ENCODE results near the gene GABRB3.

Gene GABRB3

GRCh38 chr15:26670116-26670515, 102.8 kb downstream of the GABRB3 start:
- no peak for DNase-seq

GRCh38 chr15:26667222-26667988, 105.5 kb downstream of the GABRB3 start:
- no peak for DNase-seq

DNA sequence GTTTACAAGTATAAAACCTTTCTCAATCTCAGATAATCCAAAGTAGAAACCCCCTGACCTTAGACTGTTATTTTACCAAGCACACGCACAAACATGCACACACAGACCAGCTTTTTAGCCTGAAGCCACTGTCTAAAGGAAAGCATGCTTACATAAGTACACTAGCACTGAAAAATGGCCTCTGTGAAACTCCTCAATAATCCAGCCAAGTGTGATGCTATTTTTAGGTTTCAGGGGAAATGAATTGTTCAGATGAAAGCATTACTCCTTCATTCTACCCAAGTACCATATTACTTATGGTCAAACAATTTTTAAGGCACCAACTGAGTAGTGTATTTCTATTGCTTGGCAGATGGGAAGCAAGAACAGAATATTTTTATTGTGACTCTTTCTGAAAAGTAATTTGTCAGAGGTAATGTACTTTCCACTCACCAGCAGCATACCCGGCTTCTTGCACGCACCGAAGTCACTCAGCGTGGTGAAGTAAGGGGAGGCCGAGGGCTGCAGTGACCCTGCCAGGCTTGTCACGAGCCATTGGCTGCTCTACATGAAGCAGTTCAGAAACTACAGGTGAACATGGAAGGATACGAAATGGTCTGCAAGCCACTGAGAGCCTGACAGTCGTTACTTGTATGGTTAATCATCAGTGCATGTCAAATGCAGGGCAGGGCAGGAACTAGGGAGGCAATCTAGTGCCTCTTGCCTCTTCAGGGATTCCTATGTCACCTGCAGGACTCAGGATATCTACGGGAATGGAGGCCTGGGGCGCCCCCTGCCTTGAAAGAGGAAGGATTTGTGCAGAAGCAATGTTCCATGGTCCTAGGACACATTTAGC, 106.7 kb downstream of the GABRB3 start:
- no peak for DNase-seq

DNA sequence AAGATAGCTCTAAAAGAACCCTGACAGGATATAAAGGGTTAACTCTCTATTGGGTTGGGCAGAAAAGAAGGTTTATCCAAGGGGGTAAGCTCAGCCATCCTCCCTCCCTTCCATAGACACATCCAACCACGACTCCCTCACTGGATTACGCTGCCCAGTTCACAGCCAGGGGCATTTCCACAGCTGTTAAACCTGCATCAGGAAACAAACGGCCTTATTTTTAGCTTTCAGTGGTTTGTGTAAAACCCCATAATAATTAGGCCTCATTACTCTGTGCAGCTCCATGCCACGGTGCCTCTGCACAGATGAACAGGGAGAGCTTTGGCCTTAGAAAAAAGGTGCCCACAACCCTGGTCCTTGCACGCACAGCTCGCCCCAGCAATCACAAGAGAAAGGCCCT, 110.6 kb downstream of the GABRB3 start:
- DNase-seq, result no peak

DNA sequence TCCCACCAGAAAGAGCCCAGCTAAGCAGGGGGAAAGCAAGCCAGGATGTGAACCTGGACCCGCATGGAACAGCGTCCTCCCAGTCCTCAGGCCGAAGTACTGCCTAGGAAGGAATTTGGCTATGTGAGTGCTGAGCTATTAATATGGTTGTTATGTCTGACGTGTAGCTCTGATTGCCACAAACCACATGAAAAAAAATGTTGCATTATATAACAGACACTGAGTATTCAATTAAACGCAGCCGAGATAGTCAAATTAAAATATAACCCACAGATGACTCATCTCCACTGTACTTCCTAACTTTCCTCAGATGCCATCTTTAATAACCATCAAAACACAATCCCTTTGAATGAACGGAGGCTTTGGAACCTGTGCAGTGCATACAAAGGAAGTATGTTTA, 111.1 kb downstream of the GABRB3 start:
- no peak for DNase-seq

GRCh38 chr15:26661107-26661506, 111.8 kb downstream of the GABRB3 start:
- DNase-seq, result no peak

DNA sequence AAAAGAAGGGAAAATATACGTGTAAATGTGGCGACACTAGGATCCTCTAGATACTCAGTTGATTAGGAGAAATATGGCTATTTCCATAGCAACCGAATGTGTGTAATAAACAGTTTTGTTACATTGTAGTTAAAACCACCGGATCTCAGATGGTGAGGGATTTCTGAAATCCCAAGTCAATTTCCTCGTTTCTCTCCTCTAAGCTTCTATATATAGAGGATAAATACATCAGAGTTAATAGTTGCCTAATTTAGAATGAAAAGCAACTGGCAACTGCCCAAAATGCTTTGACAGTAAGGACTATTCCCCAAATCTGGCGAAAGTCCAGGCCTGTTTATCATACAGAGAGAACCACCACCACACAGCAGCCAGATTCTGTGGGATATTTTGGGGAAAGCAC, 112.6 kb downstream of the GABRB3 start:
- no peak for DNase-seq

- DNase-seq, result no peak
These were observed 114.6 kb downstream of the GABRB3 start for GRCh38 chr15:26658290-26658689.

DNA sequence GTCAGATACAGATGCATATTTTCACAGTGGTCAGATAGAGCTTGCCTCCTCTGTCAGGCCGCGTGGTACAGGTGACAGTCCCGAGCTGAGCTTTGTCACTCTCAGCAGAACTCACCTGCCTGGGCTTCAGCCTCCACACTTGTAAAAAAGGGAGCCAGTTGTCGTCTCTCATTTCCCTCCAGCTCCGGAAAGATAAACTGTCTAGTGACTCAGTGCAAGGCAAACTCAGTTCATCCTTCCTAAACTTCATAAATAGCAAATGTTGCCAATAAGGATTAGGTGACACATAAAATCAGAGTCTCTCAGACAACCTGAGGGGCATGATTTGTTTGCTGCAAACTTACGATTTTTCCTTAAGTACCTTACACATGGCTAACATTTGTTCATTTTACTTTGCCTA, 116.8 kb downstream of the GABRB3 start:
- no peak for DNase-seq

DNA sequence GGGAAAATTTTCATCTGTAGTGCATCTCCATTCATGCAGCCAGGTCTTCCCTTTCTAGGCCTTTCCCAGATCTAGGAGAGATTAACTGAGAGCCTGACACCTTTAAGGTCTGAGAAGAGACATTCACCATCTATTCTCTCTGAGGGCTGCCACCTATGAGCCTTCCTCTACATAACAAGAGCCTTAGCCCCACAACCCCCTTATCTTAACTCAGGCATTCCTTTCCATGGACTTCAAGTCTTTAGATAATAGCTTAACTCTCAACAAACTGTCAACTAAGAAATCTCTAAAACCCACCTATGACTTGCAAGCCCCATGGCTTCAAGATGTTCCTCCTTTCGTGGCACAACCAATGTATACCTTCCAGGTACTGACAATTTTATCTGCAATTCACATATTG, 121.0 kb downstream of the GABRB3 start:
- no peak for DNase-seq

DNA sequence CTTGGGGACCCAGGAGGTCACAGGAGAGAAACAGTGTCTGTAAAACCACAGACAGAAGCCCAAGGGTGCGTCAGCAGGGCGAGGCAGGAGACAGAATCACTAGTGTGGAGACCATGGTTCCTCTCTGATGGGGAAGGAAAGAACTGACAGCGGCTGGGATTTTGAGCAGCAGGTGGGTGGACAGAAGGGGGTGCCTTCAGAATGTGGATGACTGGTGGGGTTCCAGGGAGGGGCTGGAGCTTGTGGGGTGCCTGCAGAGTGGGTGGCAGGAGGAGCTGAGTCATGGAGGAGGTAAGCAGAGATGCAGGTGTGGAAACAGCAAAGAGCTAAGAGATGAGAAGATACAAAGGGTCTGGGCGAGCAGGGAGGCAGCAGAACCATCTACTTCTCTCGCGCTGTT, 124.2 kb downstream of the GABRB3 start:
- no peak for DNase-seq

DNA sequence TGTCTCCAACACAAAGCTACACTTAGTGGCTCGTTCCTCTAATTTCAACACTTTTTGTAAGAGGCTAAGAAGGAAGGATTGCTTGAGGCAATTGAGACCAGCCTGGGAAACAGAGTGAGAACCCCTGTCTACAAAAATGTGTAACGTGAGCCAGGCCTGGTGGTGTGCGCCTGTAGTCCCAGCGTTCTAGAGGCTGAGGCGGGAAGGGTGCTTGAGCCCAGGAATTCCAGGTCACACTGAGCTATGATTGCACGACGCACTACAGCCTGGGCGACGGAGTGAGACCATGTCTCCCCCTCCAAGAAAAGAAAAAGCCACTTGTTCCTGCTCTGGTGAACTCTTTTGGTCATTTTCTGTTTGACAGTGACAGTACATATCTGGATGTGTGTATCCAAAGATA, 127.9 kb downstream of the GABRB3 start:
- DNase-seq, result no peak

GRCh38 chr15:26641144-26641543, 131.7 kb downstream of the GABRB3 start:
- DNase-seq, result no peak

GRCh38 chr15:26640601-26641000, 132.3 kb downstream of the GABRB3 start:
- no peak for DNase-seq

- DNase-seq, result no peak
These were observed 132.9 kb downstream of the GABRB3 start for GRCh38 chr15:26639966-26640365.

GRCh38 chr15:26635614-26636013, 137.3 kb downstream of the GABRB3 start:
- DNase-seq, result no peak

GRCh38 chr15:26635105-26635504, 137.8 kb downstream of the GABRB3 start:
- DNase-seq, result no peak

DNA sequence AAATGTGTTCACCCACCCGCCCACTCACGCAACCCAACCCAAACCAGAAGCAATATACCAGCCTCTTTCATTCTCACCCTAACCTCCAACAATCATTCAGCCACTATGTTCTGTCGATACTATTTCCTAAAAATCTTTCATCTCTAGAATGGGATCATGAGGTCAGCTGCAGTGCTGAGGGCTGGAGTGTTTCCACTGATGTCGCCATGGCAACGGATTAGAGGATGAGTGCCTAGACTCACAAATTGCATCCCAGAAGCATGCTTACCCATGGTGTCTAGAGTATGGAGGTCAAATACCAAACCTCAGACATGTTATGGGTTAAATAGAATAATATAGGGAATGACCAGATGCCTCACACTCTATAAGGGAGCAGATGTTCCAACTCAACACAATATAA, 138.5 kb downstream of the GABRB3 start:
- DNase-seq, result no peak

GRCh38 chr15:26632500-26632899, 140.4 kb downstream of the GABRB3 start:
- DNase-seq, result no peak

DNA sequence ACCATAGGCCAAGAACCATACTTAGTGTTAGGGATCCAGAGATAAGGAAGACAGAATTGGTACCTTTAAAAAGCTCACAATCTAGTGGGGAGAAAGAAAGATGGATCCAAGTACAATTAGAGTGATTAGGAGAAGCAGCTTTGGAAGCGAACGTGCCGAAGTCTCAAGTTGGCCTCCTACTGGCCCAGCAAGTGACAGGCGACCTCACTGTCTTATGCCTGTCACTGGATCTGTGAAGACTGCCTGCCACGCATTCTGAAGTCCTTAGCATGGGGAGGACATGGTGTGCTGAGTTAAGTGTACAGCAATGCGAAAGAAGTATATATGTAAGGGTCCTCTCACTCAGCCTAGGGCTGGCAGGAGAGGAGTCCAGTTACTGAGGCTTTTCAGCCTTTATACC, 141.0 kb downstream of the GABRB3 start:
- DNase-seq, result no peak

DNA sequence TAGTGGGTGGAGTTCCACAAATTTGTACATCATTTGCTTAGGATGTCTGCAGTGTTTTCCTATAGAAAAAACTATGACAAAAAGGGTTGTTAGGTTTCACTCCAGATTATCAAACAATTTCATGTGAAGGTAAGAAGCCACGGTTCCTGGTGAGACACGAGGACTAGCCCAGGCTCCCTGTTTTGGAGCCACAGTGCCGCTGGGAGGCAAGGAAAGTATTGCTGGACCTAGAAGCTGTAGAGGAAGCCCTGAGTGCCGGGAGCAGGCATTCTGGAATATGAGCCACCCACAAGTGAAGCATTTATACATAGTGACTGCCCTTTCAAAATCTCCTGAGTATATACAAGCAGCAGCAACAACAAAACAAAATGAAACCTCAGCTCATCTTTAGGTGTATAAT, 142.0 kb downstream of the GABRB3 start:
- no peak for DNase-seq

DNA sequence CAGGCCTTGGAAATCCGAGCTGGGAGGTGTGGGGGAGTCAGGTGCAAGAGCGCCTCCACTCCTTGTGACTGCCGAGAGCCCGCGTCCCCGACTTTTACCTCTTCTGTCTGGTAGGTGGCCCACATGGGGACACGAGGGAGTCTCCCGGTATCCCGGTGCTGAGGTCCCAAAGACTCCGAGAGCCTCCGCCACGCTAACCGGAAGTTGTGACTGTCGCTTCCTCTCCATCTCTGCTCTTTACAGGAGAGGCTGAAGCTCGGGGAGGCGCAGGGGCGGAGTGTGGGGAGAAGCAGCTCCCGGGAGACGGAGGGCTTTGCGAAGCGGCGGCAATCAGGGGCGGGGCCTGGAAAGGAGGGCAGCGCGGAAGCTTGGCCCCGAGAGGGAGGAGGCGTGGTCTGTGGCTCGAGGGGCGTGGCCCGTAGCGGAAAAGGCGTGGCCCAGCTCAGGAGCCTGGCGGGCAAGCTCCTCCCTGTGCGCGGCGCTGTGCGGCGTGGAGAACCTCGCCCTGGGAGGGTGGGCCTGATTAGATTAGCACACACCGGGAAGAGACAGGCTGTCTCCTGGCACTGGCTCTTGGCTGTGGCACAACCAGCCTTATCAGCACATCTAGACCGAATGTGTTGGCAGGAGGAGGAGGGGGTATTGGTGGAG, 143.9 kb downstream of the GABRB3 start:
- DNase-seq, result peak in 1 of 2 donors; percentile 10

DNA sequence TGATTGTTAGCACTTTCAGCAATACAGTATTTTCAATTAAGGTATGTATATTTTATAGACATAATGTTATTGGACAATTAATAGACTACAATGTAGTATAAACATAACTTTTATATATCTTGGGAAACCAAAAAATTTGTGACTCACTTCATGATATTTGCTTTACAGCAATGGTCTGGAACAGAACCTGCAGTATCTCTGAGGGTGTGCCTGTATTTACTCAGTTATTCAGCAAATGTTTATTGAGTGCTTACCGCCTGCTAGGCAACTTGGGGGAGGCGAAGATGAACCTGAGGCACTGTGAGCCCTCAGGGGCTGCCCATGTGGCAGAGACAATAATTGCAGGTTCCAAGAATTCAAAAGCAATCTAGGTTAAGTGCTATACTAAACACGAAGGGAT, 144.8 kb downstream of the GABRB3 start:
- no peak for DNase-seq

- DNase-seq, result no peak
These were observed 148.7 kb downstream of the GABRB3 start for GRCh38 chr15:26624128-26624527.

Measured in stimulated activated CD4-positive, alpha-beta T cell treated with anti-CD3 and anti-CD28 coated beads, Interleukin-2, amount 100 ng/mL, for 24 hours (primary cell).